HL-60 (cell line): Measurements from ENCODE around the gene CD63.

Source experiments
- DNase-seq, 2 experiments: peaks; one replicate each; pipeline ENCODE4 v3.0.0-alpha.2; 2010 to 2020; ENCODE audit warnings: low read depth in 1 of 2, low spot score in 1 of 2
- H3K27ac ChIP-seq: fragments of 250-450 bp; sonication (Bioruptor Pico); replicated peaks from 2 replicates; pipeline ENCODE4 v1.5.1; 2020; ENCODE audit warnings: mild to moderate bottlenecking, moderate library complexity
- H3K27me3 ChIP-seq: fragments of 250-450 bp; sonication (Bioruptor Pico); 2 replicates; pipeline ENCODE4 v1.5.1; 2021; ENCODE audit warnings: mild to moderate bottlenecking, moderate library complexity; ENCODE audit not compliant: insufficient read depth, poor library complexity, severe bottlenecking
- H3K4me3 ChIP-seq: replicated peaks from 2 replicates; pipeline ENCODE4 v1.5.1; 2011; ENCODE audit warnings: mild to moderate bottlenecking, control low read depth, low read length; ENCODE audit not compliant: insufficient read depth
- GABPA ChIP-seq: IDR thresholded peaks from 2 replicates; pipeline ENCODE4 v1.6.1; 2012; ENCODE audit warnings: low read depth
- POLR2AphosphoS5 ChIP-seq: IDR thresholded peaks from 2 replicates; pipeline ENCODE4 v1.6.1; 2012; ENCODE audit warnings: low read depth
- SPI1 ChIP-seq: IDR thresholded peaks from 2 replicates; pipeline ENCODE4 v1.6.1; 2012; ENCODE audit warnings: low read depth, mild to moderate bottlenecking, borderline replicate concordance
- TF ChIP-seq, protein P1 (sequence below): IDR thresholded peaks from one replicate; pipeline ENCODE4 v1.5.1; 2011; ENCODE audit warnings: low read length, control low read depth, inconsistent platforms; ENCODE audit not compliant: insufficient read depth
- TF ChIP-seq, protein P2 (sequence below): IDR thresholded peaks from 2 replicates; pipeline ENCODE4 v1.6.1; 2012; ENCODE audit warnings: low read depth; ENCODE audit not compliant: insufficient replicate concordance

CD63 gene

DNA sequence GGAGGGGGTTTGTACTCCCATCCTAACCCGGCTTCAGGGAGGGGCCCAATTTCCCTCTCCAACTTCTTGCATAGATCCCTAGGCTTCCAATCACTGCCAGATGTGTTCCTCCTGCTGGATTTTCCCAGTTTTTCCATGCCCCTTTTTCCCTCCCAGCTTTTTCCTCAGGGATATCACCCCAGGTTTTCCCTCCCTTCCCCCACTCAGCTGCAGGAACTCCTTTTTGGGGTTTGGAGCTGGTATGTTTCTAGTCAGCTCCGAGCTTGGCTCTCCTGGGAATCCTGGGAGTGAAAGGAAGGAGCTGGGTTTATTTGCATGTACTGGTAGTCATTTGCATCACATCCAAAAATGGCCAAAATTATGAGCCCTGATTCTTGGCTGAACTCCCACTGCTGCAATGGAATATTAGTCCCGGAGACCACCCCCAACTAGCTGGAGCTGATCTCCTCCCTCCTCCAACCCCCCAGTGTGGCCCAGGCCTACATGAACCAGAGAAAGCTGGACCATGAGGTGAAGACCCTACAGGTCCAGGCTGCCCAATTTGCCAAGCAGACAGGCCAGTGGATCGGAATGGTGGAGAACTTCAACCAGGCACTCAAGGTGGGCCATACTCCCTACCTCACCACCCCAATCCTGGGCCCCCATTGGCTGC is 10.1 kb downstream of the CD63 start:
- Histone ChIP-seq H3K27me3 (no peaks in the 10 kb centered on the region), H3K4me3 (no peak overlapping the region), H3K27ac (no peak overlapping the region)
- DNase-seq, result no peak
- no peak for TF ChIP-seq POLR2AphosphoS5
- TF ChIP-seq, protein P1, sequence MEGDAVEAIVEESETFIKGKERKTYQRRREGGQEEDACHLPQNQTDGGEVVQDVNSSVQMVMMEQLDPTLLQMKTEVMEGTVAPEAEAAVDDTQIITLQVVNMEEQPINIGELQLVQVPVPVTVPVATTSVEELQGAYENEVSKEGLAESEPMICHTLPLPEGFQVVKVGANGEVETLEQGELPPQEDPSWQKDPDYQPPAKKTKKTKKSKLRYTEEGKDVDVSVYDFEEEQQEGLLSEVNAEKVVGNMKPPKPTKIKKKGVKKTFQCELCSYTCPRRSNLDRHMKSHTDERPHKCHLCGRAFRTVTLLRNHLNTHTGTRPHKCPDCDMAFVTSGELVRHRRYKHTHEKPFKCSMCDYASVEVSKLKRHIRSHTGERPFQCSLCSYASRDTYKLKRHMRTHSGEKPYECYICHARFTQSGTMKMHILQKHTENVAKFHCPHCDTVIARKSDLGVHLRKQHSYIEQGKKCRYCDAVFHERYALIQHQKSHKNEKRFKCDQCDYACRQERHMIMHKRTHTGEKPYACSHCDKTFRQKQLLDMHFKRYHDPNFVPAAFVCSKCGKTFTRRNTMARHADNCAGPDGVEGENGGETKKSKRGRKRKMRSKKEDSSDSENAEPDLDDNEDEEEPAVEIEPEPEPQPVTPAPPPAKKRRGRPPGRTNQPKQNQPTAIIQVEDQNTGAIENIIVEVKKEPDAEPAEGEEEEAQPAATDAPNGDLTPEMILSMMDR, result no peak
- TF ChIP-seq, protein P2, sequence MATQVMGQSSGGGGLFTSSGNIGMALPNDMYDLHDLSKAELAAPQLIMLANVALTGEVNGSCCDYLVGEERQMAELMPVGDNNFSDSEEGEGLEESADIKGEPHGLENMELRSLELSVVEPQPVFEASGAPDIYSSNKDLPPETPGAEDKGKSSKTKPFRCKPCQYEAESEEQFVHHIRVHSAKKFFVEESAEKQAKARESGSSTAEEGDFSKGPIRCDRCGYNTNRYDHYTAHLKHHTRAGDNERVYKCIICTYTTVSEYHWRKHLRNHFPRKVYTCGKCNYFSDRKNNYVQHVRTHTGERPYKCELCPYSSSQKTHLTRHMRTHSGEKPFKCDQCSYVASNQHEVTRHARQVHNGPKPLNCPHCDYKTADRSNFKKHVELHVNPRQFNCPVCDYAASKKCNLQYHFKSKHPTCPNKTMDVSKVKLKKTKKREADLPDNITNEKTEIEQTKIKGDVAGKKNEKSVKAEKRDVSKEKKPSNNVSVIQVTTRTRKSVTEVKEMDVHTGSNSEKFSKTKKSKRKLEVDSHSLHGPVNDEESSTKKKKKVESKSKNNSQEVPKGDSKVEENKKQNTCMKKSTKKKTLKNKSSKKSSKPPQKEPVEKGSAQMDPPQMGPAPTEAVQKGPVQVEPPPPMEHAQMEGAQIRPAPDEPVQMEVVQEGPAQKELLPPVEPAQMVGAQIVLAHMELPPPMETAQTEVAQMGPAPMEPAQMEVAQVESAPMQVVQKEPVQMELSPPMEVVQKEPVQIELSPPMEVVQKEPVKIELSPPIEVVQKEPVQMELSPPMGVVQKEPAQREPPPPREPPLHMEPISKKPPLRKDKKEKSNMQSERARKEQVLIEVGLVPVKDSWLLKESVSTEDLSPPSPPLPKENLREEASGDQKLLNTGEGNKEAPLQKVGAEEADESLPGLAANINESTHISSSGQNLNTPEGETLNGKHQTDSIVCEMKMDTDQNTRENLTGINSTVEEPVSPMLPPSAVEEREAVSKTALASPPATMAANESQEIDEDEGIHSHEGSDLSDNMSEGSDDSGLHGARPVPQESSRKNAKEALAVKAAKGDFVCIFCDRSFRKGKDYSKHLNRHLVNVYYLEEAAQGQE, result no peak
- no peak for TF ChIP-seq GABPA
- no peak for TF ChIP-seq SPI1

DNA sequence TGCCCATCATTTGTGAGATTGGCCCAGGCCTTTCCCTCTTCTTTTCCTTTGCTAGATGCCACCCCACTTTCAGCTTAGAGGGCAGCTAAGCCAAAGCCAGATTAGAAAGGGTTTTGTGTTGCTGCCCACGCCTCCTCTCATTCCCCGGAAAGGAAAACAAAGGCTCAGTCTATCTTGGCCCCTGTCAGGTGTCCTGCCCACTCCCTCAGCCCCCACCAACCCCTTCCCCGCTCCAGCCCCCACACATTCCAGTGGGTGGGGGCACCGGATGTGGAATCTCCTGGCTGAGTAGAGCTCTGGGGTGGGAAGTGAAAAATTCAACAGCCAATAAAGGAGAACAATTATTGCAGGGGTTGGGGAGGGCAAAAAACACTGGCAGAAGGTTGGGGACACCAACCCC is 10.8 kb downstream of the CD63 start:
- TF ChIP-seq GABPA (no peak), POLR2AphosphoS5 (no peak), SPI1 (no peak)
- TF ChIP-seq, protein P2, result no peak
- TF ChIP-seq, protein P1, result no peak
- Histone ChIP-seq H3K4me3 (no peak overlapping the region), H3K27ac (no peak overlapping the region), H3K27me3 (no peaks in the 10 kb centered on the region)
- DNase-seq, result no peak

DNA sequence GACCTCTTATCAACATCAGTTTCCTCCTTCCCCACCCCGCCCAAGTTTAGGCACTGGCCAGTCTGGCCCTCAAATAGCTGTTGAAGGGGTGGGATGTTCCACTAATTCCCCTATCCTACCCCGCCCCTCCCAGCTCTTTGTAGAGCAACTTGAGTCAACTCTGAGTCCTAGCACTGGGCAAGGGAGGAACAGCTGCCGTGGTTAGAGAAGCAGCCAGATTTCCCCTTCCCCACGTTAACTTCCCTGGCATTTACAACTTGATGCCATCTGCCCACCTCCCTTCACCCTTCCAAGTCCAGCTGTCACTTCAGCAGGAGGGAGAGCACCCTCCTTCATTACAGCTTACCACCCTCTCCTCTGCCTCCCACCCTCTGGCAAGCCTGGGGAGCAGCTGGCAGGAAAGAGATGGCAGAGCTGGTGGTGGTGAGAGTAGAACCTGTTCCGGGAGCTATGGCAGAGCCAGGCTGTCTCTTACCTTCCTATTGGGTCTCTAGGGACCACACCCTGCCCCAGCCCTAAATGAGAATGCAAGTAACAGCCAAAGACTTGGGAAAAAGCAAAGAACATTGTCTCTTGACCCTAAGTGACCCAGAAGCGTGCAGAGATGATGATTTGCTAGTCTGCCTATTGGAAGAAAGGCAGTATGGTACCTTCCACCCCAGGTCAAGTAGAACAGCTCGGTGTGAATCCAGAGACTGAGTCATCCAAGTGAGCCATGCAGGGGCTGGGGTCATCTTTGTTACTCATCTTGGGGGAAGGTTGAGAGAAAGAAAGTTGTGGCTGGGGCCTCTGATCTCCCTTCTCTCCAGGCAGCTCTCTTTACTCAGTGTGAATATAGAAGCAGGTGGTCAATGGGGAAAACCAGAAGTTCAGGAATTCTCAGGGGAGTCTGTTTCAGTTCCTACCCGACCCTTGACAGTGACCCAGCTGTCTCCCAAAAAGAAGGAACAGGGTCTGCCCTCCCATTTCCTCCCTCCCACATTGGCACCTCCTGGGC is 11.5 kb downstream of the CD63 start:
- TF ChIP-seq POLR2AphosphoS5 (no peak), SPI1 (no peak), GABPA (no peak)
- TF ChIP-seq, protein P1, result no peak
- TF ChIP-seq, protein P2, result no peak
- H3K27ac ChIP-seq, result no peak overlapping the region; the same call in 1 of the 2 replicates
- no peak for DNase-seq
- H3K4me3 ChIP-seq, result peak overlapping the region; percentile 82
- no peaks in the 10 kb centered on the region for H3K27me3 ChIP-seq
